Measurements from ENCODE around the gene LY6G6F. TPM values are rescaled to one million over a fixed set of nuclear protein-coding genes. Genes with fewer than 3 reads are reported as not detected.

LY6G6F gene
- total and polyA plus RNA-seq, 2 of the 13 experiments (the other 11 are each of a cell fraction or from before 2014, with no cell fraction given): not detected

- TF ChIP-seq, protein P1, sequence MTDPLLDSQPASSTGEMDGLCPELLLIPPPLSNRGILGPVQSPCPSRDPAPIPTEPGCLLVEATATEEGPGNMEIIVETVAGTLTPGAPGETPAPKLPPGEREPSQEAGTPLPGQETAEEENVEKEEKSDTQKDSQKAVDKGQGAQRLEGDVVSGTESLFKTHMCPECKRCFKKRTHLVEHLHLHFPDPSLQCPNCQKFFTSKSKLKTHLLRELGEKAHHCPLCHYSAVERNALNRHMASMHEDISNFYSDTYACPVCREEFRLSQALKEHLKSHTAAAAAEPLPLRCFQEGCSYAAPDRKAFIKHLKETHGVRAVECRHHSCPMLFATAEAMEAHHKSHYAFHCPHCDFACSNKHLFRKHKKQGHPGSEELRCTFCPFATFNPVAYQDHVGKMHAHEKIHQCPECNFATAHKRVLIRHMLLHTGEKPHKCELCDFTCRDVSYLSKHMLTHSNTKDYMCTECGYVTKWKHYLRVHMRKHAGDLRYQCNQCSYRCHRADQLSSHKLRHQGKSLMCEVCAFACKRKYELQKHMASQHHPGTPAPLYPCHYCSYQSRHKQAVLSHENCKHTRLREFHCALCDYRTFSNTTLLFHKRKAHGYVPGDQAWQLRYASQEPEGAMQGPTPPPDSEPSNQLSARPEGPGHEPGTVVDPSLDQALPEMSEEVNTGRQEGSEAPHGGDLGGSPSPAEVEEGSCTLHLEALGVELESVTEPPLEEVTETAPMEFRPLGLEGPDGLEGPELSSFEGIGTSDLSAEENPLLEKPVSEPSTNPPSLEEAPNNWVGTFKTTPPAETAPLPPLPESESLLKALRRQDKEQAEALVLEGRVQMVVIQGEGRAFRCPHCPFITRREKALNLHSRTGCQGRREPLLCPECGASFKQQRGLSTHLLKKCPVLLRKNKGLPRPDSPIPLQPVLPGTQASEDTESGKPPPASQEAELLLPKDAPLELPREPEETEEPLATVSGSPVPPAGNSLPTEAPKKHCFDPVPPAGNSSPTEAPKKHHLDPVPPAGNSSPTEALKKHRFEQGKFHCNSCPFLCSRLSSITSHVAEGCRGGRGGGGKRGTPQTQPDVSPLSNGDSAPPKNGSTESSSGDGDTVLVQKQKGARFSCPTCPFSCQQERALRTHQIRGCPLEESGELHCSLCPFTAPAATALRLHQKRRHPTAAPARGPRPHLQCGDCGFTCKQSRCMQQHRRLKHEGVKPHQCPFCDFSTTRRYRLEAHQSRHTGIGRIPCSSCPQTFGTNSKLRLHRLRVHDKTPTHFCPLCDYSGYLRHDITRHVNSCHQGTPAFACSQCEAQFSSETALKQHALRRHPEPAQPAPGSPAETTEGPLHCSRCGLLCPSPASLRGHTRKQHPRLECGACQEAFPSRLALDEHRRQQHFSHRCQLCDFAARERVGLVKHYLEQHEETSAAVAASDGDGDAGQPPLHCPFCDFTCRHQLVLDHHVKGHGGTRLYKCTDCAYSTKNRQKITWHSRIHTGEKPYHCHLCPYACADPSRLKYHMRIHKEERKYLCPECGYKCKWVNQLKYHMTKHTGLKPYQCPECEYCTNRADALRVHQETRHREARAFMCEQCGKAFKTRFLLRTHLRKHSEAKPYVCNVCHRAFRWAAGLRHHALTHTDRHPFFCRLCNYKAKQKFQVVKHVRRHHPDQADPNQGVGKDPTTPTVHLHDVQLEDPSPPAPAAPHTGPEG (CRISPR knock-in tag; IDR thresholded peaks at IDR 0.05): peak; percentile 41; the same call in 1 of the 2 replicates
- TF ChIP-seq ETV5 (CRISPR knock-in tag; IDR thresholded peaks at IDR 0.05; ENCODE audit: borderline replicate concordance): peak; percentile 85
- peak; percentile 53; the same call in 1 of the 2 replicates for TF ChIP-seq ZNF616 (CRISPR knock-in tag; IDR thresholded peaks at IDR 0.05; ENCODE audit: low read depth)
- no peak for TF ChIP-seq ZNF749 (CRISPR knock-in tag; IDR thresholded peaks at IDR 0.05; ENCODE audit: borderline replicate concordance)
- TF ChIP-seq ZNF282 (IDR thresholded peaks at IDR 0.05; ENCODE audit: partially characterized antibody): no peak
- TF ChIP-seq RFXAP (CRISPR knock-in tag; IDR thresholded peaks at IDR 0.05; ENCODE audit: borderline replicate concordance): 0 out of 2 replicates have a peak, but pooled peaks have one; percentile 53
- TF ChIP-seq ZNF143 (CRISPR knock-in tag; IDR thresholded peaks at IDR 0.05): peak; percentile 98
- no peak for TF ChIP-seq ATF6 (CRISPR knock-in tag; conservative IDR thresholded peaks at IDR 0.05)
- peak; percentile 40; the same call in 1 of the 2 replicates for TF ChIP-seq GTF3A (CRISPR knock-in tag; conservative IDR thresholded peaks at IDR 0.05)
- TF ChIP-seq MIER3 (CRISPR knock-in tag; IDR thresholded peaks at IDR 0.05; ENCODE audit: borderline replicate concordance): peak; percentile 73; the same call in 1 of the 2 replicates
- TF ChIP-seq, protein P2, sequence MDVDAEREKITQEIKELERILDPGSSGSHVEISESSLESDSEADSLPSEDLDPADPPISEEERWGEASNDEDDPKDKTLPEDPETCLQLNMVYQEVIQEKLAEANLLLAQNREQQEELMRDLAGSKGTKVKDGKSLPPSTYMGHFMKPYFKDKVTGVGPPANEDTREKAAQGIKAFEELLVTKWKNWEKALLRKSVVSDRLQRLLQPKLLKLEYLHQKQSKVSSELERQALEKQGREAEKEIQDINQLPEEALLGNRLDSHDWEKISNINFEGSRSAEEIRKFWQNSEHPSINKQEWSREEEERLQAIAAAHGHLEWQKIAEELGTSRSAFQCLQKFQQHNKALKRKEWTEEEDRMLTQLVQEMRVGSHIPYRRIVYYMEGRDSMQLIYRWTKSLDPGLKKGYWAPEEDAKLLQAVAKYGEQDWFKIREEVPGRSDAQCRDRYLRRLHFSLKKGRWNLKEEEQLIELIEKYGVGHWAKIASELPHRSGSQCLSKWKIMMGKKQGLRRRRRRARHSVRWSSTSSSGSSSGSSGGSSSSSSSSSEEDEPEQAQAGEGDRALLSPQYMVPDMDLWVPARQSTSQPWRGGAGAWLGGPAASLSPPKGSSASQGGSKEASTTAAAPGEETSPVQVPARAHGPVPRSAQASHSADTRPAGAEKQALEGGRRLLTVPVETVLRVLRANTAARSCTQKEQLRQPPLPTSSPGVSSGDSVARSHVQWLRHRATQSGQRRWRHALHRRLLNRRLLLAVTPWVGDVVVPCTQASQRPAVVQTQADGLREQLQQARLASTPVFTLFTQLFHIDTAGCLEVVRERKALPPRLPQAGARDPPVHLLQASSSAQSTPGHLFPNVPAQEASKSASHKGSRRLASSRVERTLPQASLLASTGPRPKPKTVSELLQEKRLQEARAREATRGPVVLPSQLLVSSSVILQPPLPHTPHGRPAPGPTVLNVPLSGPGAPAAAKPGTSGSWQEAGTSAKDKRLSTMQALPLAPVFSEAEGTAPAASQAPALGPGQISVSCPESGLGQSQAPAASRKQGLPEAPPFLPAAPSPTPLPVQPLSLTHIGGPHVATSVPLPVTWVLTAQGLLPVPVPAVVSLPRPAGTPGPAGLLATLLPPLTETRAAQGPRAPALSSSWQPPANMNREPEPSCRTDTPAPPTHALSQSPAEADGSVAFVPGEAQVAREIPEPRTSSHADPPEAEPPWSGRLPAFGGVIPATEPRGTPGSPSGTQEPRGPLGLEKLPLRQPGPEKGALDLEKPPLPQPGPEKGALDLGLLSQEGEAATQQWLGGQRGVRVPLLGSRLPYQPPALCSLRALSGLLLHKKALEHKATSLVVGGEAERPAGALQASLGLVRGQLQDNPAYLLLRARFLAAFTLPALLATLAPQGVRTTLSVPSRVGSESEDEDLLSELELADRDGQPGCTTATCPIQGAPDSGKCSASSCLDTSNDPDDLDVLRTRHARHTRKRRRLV (CRISPR knock-in tag; IDR thresholded peaks at IDR 0.05): peak; percentile 61; the same call in 1 of the 2 replicates
- TF ChIP-seq NCOA1 (CRISPR knock-in tag; IDR thresholded peaks at IDR 0.05): no peak
- peak; percentile 65; the same call in 1 of the 2 replicates for TF ChIP-seq ZNF766 (CRISPR knock-in tag; IDR thresholded peaks at IDR 0.05; ENCODE audit: borderline replicate concordance)
- TF ChIP-seq MAFF (IDR thresholded peaks at IDR 0.05; ENCODE audit: low read depth, low read length): no peak
- TF ChIP-seq ZSCAN31 (CRISPR knock-in tag; IDR thresholded peaks at IDR 0.05; ENCODE audit: low read depth): peak; percentile 44; the same call in 1 of the 2 replicates
Observed at GRCh38 chr6:31665501-31666336, 40.9 kb upstream of the LY6G6F start, which contains the start of gene CSNK2B (continued).
